Measurements from ENCODE around the gene ODC1. TPM values are rescaled to one million over a fixed set of nuclear protein-coding genes. Genes with fewer than 3 reads are reported as not detected.

Gene ODC1
- total and polyA plus RNA-seq, 2 of the 4 experiments (the other 2 are of a cell fraction) = 117 to 204 TPM

DNA sequence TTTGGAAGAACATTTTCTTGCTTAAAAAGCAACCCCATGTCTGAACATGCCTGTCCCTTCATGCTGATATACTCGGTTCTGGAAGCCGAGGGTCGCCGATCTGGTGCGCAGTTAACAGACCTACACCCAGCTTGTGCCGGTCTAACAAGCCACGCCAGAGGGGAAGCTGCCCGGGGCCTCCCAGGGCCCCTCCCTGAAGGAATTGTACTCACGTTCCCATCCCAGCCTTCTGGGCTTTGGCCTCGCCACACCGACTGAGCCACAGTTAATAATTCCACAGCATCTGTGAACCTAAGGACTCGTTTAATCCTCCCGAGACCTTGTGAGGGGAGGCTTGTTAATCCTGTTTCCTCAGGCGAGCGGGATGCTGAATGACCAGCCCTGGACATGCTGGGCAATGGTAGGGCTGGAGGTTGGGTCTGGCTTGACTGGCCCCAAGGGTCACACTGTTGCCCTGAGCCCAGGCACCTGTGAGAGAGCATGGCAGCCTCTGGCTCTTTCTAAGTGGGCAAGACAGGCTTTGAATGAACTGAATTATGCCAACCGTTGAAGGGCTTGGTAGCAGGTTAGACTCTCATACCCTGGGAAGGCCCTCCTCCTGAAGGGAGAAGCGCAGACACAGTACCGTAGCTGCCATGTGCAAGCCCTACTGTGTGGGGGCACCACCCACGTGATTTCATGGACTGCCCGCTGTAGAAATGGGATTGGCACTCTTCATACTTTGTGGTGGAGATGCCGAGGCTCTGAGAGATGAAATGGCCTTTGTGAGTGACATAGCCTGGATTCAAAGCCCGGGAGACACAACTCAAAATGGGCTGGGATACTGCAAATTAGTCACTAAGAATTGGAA lies 27.9 kb upstream of the ODC1 start:
- Histone ChIP-seq H4K5ac (ENCODE audit: low read depth, low read length) (no peak overlapping the region), H2BK15ac (ENCODE audit: low read depth, low read length) (no peak overlapping the region), H2AK5ac (ENCODE audit: low read depth, low read length) (no peak overlapping the region), H4K20me1 (ENCODE audit: insufficient read depth, low read length) (no peaks in the 10 kb centered on the region), H3K4ac (ENCODE audit: low read depth, low read length) (no peak overlapping the region), H2AK9ac (replicated peaks; ENCODE audit: low read depth, low read length, poor library complexity) (no peak overlapping the region), H4K8ac (ENCODE audit: low read depth in 2 of 2, low read length in 2 of 2) (no peak overlapping the region), H3K9ac (ENCODE audit: low read depth, low read length) (no peak overlapping the region), H3K4me3 (ENCODE audit: insufficient read depth, low read depth, low read length) (no peak overlapping the region), H3K23ac (ENCODE audit: low read depth, low read length) (no peak overlapping the region), H3K56ac (ENCODE audit: extremely low read depth, insufficient read depth, low read length) (no peak overlapping the region), H2BK5ac (ENCODE audit: low read depth, low read length, poor library complexity, severe bottlenecking) (no peak overlapping the region), H3K27me3 (ENCODE audit: control insufficient read depth, insufficient read depth, low read length) (peaks cover 34% of the 10 kb centered on the region), H3K36me3 (ENCODE audit: control insufficient read depth, insufficient read depth, low read length) (no peaks in the 10 kb centered on the region), H3K14ac (replicated peaks; ENCODE audit: low read depth, low read length) (no peak overlapping the region), H3K18ac (ENCODE audit: low read depth, low read length) (no peak overlapping the region), H3K9me1 (ENCODE audit: insufficient read depth, low read length) (no peaks in the 10 kb centered on the region), H2BK120ac (ENCODE audit: low read depth, low read length) (no peak overlapping the region), H2BK20ac (ENCODE audit: low read depth, low read length) (no peak overlapping the region), H3K4me1 (ENCODE audit: control insufficient read depth, insufficient read depth, low read length) (no peaks in the 10 kb centered on the region), H2AFZ (replicated peaks; ENCODE audit: low read length, poor library complexity) (no peak overlapping the region), H3K4me2 (ENCODE audit: low read depth, low read length) (no peak overlapping the region), H4K91ac (ENCODE audit: insufficient read depth, low read depth, low read length) (no peak overlapping the region), H3K27ac (ENCODE audit: insufficient read depth, low read length) (no peak overlapping the region), H3K9me3 (ENCODE audit: control insufficient read depth, insufficient read depth, low read length) (no peaks in the 10 kb centered on the region), H3K79me1 (ENCODE audit: low read depth in 1 of 2, low read length in 2 of 2) (no peaks in the 10 kb centered on the region)
- intact Hi-C loops (cut with micrococcal nuclease) = no loop called here
- ChIA-PET CTCF (no interaction called here), POLR2A (ENCODE audit: unreplicated experiment) (no interaction called here)
- in situ Hi-C loops (cut with MboI; ENCODE audit: low sequenced_read_pairs) = no loop called here
- no peak for DNase-seq
- BruUV-seq (replicated peaks) = no TSS peak
- TF ChIP-seq FOS (IDR thresholded peaks at IDR 0.05; ENCODE audit: low read depth, low read length) (no peak), CHD1 (IDR thresholded peaks at IDR 0.05; ENCODE audit: low read depth, low read length) (no peak), POLR2A (IDR thresholded peaks at IDR 0.05; ENCODE audit: low read depth, low read length) (no peak), SMC3 (IDR thresholded peaks at IDR 0.05; ENCODE audit: low read depth, low read length) (no peak)
- TF ChIP-seq, protein P1, sequence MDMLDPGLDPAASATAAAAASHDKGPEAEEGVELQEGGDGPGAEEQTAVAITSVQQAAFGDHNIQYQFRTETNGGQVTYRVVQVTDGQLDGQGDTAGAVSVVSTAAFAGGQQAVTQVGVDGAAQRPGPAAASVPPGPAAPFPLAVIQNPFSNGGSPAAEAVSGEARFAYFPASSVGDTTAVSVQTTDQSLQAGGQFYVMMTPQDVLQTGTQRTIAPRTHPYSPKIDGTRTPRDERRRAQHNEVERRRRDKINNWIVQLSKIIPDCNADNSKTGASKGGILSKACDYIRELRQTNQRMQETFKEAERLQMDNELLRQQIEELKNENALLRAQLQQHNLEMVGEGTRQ (IDR thresholded peaks at IDR 0.05; ENCODE audit: low read depth, low read length) = no peak
- no peak for ATAC-seq (ENCODE audit: low read depth)
- WGBS, 2 experiments (ENCODE audit: extremely low coverage in 2 of 2, insufficient read length in 1 of 2) = 90% methylated on average over 2 of the region's 22 CpGs; no CpG with 5 or more reads in 1 of the 2 experiments
- dilution Hi-C loops (cut with HindIII; ENCODE audit: low sequenced_read_pairs, unreplicated experiment) = no loop called here

Measured in IMR-90 (cell line).